CMK (cell line): Measurements from ENCODE around the gene CMTM7.
A peak's percentile ranks its signal among the peaks of the same experiment; 100 is the strongest.
"Not testable (repeated sequence)": the region's sequence is repeated elsewhere in the genome, so short reads cannot be mapped to it uniquely, and the experiment has no call there.

Experiments used
- DNase-seq: peaks from one replicate; pipeline ENCODE4 v3.0.0-alpha.2; 2010; ENCODE audit warnings: low read depth

CMTM7 gene

DNA sequence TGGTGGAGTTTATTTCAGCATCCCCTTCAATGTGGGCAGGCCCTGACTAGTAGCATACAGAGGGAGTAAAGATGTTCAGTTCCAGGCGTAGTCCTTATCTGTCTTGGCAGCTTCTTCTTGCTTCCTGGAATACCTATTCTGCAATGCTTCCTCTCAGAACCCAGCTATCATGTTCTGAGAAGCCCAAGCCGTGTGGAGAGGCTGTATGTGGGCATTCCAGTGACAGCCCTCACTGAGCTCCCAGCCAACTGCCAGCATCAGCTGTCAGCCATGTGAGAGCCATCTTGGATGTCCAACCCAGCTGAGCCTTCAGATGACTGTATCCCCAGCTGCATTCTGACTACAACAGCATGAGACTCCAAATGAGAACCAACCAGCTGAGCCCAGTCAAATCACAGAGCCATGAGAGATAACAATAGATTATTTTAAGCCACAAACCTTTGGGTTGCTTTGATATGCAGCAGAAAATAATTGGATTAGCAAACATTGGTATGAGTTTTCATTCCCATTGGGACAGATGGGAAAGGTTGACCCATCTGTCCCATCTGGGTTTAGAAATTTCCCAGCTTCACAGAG is 8.4 kb upstream of the CMTM7 start:
- DNase-seq = peak; percentile 35

GRCh38 chr3:32384938-32385337 is 6.7 kb upstream of the CMTM7 start:
- no peak for DNase-seq

- no peak for DNase-seq
These were observed 4.1 kb upstream of the CMTM7 start for GRCh38 chr3:32387512-32387911.

- not testable (repeated sequence) for DNase-seq
These were observed 2.1 kb upstream of the CMTM7 start for GRCh38 chr3:32389577-32389976.

GRCh38 chr3:32392536-32393302 is 1.1 kb downstream of the CMTM7 start:
- no peak for DNase-seq

- no peak for DNase-seq
These were observed 3.8 kb downstream of the CMTM7 start for GRCh38 chr3:32395496-32395895.

GRCh38 chr3:32397941-32398340 is 6.3 kb downstream of the CMTM7 start:
- DNase-seq = no peak

GRCh38 chr3:32398531-32398930 is 6.9 kb downstream of the CMTM7 start:
- DNase-seq = no peak

GRCh38 chr3:32399030-32399620 is 7.5 kb downstream of the CMTM7 start:
- peak; percentile 25 for DNase-seq

- no peak for DNase-seq
These were observed 9.5 kb downstream of the CMTM7 start for GRCh38 chr3:32401126-32401525.

DNA sequence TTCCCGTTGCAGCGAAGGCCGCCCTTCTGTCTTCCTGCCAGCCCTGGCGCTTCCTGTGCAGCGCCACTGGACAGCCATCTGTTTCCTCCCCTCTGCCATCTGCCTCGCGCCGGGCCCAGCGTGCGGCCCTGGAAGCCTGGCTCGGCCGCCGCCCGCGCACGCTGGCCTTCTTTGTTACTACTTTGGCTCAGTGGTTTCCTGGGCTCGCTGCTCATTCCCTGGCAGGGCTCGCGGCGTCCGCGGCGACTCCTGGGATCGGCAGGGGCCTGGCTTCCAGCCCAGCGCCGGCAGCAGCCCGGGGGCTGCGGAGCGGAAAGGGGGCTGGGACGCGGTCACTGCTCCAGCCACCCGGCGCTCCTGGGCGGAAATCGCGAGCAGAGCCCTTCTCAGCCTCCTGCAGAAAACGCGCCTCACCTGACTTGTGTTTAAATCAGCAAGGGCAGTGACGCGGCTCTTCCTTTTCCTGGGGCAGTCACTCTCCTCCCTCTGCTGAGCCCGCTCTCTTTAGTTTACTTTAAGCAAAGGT is 10.0 kb downstream of the CMTM7 start:
- peak; percentile 50 for DNase-seq

GRCh38 chr3:32403663-32404062 is 12.0 kb downstream of the CMTM7 start:
- no peak for DNase-seq

DNA sequence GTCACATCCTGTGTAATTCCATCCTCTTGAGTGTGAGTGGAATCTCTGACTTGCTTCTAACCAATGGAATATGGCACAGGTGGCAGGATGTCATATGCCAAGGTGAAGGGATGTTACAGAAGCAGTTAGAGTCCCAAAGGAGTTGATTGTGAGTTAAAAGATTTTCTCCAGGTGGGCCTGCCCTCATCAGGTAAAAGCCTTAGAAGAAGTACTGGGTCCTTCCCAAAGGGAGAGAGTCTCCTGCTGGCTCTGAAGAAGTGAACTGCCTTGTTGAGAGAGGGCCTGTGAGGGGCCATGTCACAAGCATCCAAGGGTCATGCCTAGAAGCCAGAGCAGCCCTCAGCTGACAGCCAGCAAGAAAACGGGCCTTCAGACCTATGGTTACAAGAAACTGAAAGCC is 13.1 kb downstream of the CMTM7 start:
- DNase-seq = no peak

DNA sequence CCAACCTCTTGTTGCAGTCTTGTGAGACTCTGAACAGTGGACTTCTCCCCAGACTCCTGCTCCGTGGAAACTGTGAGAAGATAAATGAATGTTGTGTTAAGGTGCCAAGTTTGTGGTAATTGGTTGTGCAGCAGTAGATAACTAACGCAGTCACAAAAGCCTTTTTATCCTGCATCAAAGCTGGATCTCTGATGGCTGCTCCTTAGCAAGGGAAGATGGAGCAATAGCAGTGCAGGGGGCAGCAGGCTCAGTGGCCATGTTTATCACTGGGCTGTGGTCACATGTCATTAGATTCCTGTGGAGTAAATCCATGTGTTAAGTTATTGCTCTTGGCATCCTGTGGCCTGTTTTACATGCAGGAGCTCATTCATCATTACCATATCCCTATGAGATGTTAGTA is 13.5 kb downstream of the CMTM7 start:
- DNase-seq = no peak

GRCh38 chr3:32405711-32406323 is 14.2 kb downstream of the CMTM7 start:
- DNase-seq = no peak

GRCh38 chr3:32406486-32407408 is 15.1 kb downstream of the CMTM7 start:
- no peak for DNase-seq

DNA sequence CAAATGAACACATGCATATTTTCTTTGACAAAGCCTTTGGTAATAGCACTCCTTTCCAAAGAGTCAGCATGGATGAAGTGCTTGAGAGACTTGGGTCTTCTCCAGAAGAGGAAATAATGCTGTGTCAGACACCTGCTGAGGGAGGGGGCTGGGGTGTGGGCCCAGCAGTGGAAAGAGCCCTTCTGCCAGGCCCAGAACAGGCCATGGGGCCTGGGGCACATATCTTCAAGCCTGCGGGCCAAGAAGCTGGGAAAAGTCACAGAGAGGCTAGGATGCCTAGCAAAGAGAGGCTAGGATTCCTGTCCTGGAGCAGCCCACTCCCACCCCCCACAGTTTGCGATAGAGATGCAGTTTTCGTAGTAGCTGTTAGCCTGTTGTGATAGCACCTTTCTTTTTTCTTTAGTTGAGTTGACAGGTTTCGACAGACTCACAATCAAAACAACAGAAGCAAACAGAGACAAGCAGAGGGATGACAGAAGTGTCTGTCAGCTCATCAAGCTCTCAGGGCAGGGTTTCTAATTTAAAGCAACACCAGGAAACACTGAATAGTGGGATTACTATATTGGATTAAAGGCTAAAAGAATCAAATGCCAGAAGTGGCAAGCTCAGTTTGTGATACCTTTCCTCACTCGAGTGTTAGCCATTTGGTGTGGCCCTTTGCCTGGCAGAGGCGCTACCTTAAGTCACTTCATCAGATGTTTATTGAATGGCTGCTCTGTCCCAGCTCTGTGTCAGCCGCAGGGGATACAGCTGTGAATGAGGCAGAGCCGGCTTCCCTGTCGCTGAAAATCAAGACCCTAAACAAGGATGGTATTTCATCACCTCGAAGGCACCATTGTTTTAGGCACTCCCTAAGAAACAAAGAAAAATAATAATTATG is 19.0 kb downstream of the CMTM7 start:
- DNase-seq = no peak

GRCh38 chr3:32411442-32411841 is 19.8 kb downstream of the CMTM7 start:
- no peak for DNase-seq

- DNase-seq = no peak
These were observed 21.2 kb downstream of the CMTM7 start for GRCh38 chr3:32412887-32413286.

GRCh38 chr3:32413845-32414521 is 22.3 kb downstream of the CMTM7 start:
- DNase-seq = no peak
